ENCODE results near the gene GRIFIN. TPM values are rescaled to one million over a fixed set of nuclear protein-coding genes. Genes with fewer than 3 reads are reported as not detected.

The GRIFIN gene
- total and polyA plus RNA-seq, 7 donors: not detected

DNA sequence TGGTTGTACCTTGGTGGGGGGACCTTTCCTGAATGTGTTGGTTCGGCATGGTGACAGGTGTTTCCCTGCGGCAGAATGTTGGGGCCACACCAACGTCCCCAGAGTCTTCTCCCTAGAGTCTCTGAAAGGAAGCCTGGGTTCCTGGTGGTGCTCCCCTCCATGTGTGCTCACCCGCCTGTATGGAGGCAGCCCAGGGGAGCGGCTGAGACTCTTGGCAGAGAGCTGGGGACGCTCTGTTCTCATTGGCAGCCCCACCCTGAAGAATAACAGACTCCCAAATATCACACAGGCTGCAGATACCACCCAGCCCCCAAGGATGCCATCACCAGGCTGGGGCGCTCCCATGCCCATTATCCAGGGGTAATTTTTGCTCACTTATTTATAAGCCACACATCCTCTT, 38.0 kb downstream of the GRIFIN start:
- TF ChIP-seq CTCF (IDR thresholded peaks at IDR 0.05): no peak
- Histone ChIP-seq H3K4me3 (no peak overlapping the region), H3K9me3 (no peaks in the 10 kb centered on the region), H3K27ac (no peak overlapping the region), H3K36me3 (ENCODE audit: insufficient read depth in 1 of 2, low read depth in 1 of 2) (peaks cover 0 to 32% of the 10 kb centered on the region in 2 donors), H3K4me1 (no peaks in the 10 kb centered on the region), H3K27me3 (ENCODE audit: insufficient read depth in 3 of 3, low read length in 2 of 3) (no peaks in the 10 kb centered on the region)
- ATAC-seq (peak in 3 of 4 donors; percentile 22 to 49 (median 31)), DNase-seq (no peak)
- WGBS, 3 donors: 57 to 81% (median 70%) methylated on average over 7 of the region's 7 CpGs
- intact Hi-C loops (cut with DNase I): no loop called here

GRCh38 chr7:2437537-2438148, 38.6 kb downstream of the GRIFIN start:
- H3K4me3 ChIP-seq: no peak overlapping the region
- H3K27me3 ChIP-seq (ENCODE audit: insufficient read depth in 3 of 3, low read length in 2 of 3): no peaks in the 10 kb centered on the region
- H3K27ac ChIP-seq: no peak overlapping the region
- H3K9me3 ChIP-seq: no peaks in the 10 kb centered on the region
- no peaks in the 10 kb centered on the region for H3K4me1 ChIP-seq
- H3K36me3 ChIP-seq (ENCODE audit: insufficient read depth in 1 of 2, low read depth in 1 of 2): peaks cover 0 to 34% of the 10 kb centered on the region in 2 donors
- WGBS, 3 donors: 81 to 87% (median 82%) methylated on average over 16 of the region's 16 CpGs
- no peak for TF ChIP-seq CTCF (IDR thresholded peaks at IDR 0.05)
- ATAC-seq: no peak
- DNase-seq: no peak
- intact Hi-C loops (cut with DNase I): no loop called here

- no peak for ATAC-seq
- Histone ChIP-seq H3K9me3 (no peaks in the 10 kb centered on the region), H3K4me1 (no peaks in the 10 kb centered on the region), H3K27me3 (ENCODE audit: insufficient read depth in 3 of 3, low read length in 2 of 3) (no peaks in the 10 kb centered on the region), H3K27ac (no peak overlapping the region), H3K36me3 (ENCODE audit: insufficient read depth in 1 of 2, low read depth in 1 of 2) (peaks cover 0 to 38% of the 10 kb centered on the region in 2 donors), H3K4me3 (no peak overlapping the region)
- no peak for DNase-seq
- no peak for TF ChIP-seq CTCF (IDR thresholded peaks at IDR 0.05)
- WGBS, 3 donors: 88 to 93% (median 91%) methylated on average over 9 of the region's 9 CpGs
- intact Hi-C loops (cut with DNase I): no loop called here
Measured at GRCh38 chr7:2437136-2437535, 39.1 kb downstream of the GRIFIN start.

DNA sequence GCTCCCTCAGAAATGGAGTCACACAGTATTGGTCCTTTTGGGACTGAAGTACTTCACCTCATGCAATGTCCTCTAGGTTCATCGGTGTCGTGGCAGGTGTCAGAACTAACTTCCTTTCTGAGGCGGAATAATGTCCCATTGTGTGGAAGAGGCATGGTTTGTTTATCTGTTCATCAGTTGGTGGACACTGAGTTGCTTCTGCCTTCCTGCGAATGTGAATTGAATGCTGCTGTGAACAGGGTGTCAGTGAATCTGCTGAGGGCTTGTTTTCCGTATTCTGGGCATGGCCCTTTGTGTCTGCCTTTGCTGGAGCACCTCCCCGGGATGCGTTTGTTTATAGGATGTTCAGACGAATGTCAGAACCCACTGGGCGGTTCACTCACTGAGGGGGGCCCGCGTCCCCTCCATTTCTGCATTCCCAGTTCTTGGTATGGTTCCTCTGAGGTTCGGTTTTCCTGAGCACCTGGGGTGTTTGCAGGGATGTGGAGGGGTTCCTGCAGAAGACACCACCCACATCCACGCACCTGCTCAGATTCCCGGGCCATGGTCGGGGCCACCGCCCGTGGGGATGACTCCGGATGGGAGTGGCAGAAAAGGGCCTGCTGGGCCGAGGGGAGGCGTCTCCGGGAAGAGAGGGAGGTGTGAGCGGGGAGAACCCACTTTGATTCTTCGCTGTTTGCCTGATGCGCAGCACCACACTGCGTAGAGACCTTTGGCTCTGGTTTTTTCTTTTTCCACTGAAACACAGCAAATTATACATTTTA, 39.7 kb downstream of the GRIFIN start:
- DNase-seq: no peak
- intact Hi-C loops (cut with DNase I): no loop called here

More for the DNA sequence above, 39.7 kb downstream of the GRIFIN start:
- H3K9me3 ChIP-seq: no peaks in the 10 kb centered on the region
- H3K27ac ChIP-seq: no peak overlapping the region
- no peak for ATAC-seq
- no peak overlapping the region for H3K4me3 ChIP-seq
- H3K36me3 ChIP-seq (ENCODE audit: insufficient read depth in 1 of 2, low read depth in 1 of 2): peaks cover 0 to 38% of the 10 kb centered on the region in 2 donors
- no peak for TF ChIP-seq CTCF (IDR thresholded peaks at IDR 0.05)
- WGBS, 3 donors: 85 to 88% (median 86%) methylated on average over 25 of the region's 25 CpGs
- H3K27me3 ChIP-seq (ENCODE audit: insufficient read depth in 3 of 3, low read length in 2 of 3): no peaks in the 10 kb centered on the region
- no peaks in the 10 kb centered on the region for H3K4me1 ChIP-seq

All from psoas muscle (tissue), 8 donors.